CD1c-positive myeloid dendritic cell (primary cell): Measurements from ENCODE around the gene ADAP1.

Experiments used
- DNase-seq: peaks from one replicate; pipeline ENCODE4 v3.0.0-alpha.2; 2016; ENCODE audit errors: extremely low spot score

The ADAP1 gene

DNA sequence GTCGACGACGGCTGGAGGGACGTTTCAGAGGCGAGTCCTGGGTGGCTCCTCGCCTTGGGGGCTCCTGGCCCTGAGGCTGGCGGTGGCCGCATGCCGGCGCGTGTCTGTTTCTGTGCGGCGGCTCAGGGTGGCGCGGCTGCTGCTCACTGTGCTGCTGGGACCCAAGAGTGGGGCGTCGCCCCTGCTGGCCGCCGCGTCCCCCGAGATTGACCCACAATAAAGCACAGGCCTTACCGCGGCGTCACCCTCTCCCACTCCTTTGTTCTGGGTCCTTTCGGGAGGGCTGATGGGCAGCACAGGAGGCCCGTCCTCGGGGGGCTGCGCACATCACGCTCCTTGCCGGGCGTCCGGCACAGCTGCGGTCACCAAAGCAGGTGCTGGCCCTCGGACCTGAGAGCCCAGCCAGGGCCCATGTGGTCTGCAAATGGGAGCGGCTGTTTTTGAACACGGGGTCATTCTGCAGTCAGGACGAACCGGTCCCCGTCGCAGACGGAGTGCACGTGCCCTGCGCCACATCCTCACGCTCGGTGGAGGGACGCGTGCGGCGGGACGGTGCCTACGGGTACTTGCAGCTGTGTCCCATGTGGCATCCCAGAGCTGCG, 58.9 kb downstream of the ADAP1 start:
- DNase-seq = no peak

DNA sequence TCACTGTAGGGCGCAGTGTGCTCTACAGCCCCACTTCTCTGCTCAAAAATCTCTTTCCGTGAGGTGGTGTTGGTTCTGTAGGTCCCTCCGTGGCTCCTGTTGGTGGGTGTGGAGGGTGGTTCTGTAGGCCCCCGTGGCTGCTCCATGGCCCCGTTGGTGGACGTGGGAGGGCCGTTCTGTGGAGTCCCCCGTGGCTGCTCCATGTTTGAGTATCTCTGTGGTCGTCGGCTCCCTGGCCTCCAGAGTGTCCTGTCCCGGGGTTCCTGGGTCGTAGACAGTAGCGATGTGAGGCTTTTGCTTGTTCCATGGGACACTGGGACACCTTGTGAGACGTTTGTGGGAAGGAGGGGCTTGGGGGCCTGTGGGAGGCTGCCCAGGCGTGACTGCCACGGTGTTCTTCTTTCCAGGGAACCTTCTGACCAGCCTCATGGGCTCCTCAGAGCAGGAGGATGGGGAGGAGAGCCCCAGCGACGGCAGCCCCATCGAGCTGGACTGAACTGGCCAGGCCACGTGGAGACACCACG, 59.5 kb downstream of the ADAP1 start:
- no peak for DNase-seq

GRCh38 chr7:894164-894867, 60.2 kb downstream of the ADAP1 start:
- no peak for DNase-seq

DNA sequence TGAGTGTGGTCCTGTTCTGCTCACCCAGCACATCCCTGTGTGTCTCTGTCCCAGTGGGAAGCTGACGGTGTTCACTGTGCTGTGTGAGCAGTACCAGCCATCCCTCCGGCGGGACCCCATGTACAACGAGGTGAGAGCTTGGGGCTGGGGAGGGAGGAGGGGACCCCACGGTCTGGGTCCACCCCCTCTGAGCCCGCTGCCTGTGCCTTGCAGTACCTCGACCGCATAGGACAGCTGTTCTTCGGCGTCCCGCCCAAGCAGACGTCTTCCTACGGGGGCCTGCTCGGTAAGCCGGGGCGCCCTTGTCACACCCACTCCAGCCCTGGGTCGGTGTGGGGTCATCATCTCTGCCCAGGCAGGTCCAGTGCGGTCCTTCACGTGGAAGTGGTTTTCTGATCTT, 60.8 kb downstream of the ADAP1 start:
- no peak for DNase-seq

DNA sequence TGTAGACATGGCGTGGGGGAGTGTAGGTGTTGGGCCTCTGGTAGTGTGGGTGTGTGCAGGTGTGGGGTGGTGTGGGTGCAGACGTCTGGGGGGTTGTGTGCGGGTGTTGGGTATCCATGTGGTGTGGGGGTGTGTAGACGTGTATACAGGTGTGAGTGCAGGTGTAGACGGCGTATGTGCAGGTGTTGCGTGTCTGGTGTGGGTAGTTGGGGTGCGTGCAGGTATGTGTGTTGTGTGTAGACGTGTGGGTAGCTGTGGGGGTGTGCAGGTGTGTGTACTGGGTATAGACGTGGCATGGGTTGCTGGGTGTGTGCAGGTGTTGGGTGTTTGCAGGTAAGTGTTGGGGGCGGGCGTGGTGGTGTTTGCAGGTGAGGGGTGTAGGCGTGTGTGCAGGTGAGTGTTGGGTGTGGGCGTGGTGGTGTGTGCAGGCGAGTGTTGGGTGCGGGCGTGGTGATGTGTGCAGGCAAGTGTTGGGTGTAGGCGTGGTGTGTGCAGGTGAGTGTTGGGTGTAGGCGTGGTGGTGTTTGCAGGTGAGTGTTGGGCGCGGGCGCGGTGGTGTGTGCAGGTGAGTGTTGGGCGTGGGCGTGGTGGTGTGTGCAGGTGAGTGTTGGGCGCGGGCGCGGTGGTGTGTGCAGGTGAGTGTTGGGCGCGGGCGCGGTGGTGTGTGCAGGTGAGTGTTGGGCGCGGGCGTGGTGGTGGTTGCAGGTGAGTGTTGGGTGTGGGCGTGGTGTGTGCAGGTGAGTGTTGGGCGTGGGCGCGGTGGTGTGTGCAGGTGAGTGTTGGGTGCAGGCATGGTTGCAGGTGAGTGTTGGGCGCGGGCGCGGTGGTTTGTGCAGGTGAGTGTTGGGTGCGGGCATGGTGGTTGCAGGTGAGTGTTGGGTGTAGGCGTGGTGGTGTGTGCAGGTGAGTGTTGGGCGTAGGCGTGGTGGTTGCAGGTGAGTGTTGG, 61.6 kb downstream of the ADAP1 start:
- no peak for DNase-seq

DNA sequence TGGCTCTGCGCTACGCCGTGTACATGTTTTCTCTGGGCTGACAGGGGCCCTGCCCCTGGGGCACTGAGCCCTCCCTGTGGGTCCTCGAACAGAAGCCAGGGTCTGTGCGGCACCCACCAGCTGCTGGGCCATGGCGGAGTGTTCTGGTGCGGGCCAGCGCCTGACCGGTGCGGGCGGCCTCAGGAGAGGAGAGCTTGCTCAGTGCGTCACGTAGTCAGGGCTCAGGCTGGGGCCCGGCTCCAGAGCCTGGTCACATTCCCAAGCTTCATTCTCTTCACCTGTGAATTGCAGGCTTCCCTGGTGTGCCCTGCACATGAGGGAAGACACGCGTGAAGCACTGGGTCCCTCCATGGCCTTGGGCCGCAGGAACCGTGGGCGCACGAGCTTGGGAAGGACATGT, 62.7 kb downstream of the ADAP1 start:
- DNase-seq = no peak

GRCh38 chr7:891291-891690, 63.2 kb downstream of the ADAP1 start:
- DNase-seq = no peak

DNA sequence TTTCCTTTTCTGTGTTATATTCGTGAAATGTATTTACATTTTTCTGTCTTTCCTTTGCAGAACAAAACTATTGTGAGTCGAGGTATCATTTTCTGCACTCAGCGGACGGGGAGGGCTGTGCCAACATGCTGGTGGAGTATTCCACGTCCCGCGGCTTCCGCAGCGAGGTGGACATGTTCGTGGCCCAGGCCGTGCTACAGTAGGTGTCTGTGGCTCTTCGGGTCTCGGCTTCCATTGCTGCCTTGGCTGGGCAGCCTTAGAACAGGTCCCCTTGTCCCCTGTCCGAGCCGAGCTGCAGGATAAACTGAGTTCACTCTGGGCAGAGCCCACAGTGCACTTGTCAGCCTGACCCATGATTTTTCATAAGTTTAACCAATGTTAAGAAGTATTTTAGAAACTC, 63.6 kb downstream of the ADAP1 start:
- DNase-seq = no peak

- DNase-seq = no peak
These were observed 65.1 kb downstream of the ADAP1 start for GRCh38 chr7:889391-889790.

- no peak for DNase-seq
These were observed 65.5 kb downstream of the ADAP1 start for GRCh38 chr7:889025-889390.

- no peak for DNase-seq
These were observed 66.1 kb downstream of the ADAP1 start for GRCh38 chr7:888081-889024.

DNA sequence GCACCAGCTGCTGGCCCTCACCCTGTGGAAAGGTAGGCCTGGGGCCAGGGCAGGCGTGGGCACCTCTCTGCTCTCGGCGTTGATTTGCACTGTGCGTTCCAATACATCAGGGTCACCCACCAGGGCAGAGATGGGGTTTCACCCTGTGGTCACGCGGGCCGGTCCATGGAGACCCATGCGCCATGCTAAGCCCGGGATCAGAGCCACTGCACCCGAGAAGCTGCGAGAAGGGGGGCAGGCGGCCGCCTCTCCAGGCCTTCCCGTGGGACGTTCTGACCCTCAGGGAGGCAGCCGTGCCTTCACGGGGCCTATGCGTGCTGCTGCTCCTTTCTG, 67.0 kb downstream of the ADAP1 start:
- DNase-seq = no peak

- DNase-seq = no peak
These were observed 67.6 kb downstream of the ADAP1 start for GRCh38 chr7:886626-887487.

GRCh38 chr7:885893-886625, 68.4 kb downstream of the ADAP1 start:
- no peak for DNase-seq

- DNase-seq = no peak
These were observed 69.1 kb downstream of the ADAP1 start for GRCh38 chr7:885261-885892.

GRCh38 chr7:884191-885003, 70.1 kb downstream of the ADAP1 start:
- no peak for DNase-seq

DNA sequence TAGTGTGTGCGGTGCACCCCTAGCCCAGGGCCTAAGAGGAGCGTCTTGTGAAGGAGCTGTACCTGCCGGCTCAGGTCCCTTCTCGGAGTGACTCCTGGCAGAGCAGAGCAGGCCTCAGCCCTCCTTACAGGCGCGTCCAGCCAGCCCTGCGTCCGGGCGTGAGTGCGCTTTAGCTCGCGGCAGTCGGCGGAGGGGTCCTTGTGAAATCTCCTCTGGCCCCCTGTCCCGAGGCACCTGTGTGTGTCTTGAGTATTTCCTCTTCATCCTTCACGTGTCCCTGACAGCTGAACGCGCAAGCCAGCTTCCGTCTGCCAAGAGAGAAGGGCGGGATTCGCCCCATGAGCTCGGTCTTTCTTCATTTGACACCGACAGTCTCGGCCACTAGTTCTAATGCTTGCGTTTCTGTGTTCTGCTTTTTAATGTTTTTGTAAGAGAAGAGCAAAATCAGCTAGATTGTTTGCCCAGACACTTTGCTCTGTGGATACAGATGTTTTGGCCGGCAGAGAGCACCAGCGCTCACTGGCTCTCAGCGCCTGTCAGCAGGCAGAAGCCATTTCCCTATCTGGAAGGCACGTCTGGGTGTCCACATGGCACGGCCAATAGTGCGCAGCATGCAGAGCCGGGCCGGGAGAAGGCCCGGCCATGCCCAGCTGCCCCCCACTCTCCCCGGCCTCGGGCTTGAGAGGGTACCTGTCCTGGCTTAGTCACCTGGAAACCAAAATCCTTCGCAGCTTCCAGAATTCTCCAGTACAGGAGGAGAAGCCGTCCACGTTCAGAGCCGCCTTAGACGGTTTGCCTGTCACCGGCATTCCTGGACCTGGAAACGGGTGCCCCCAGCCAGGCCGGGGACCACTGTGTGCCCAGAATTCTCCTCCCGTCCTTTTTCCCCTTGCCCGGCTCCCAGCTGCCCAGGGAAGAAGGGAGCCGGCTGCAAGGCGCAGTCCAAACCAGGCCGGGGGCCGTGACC, 71.1 kb downstream of the ADAP1 start:
- no peak for DNase-seq
